Skin epidermis (tissue), 12 donors: Measurements from ENCODE around the gene DAP3.
"Not testable (repeated sequence)": the region's sequence is repeated elsewhere in the genome, so short reads cannot be mapped to it uniquely, and the experiment has no call there.

ENCODE experiments used
- H3K27ac ChIP-seq, 21 experiments: fragments of 200-600 bp; sonication (generic) in 11 of 21; one replicate each; pipeline ENCODE4 v1.5.0; 2020; ENCODE audit warnings: mild to moderate bottlenecking in 3 of 21, inconsistent platforms in 2 of 21, moderate library complexity in 2 of 21
- H3K4me3 ChIP-seq, 7 experiments: fragments of 200-600 bp; sonication (generic) in 2 of 7; one replicate each; pipeline ENCODE4 v1.5.0; 2020; ENCODE audit warnings: inconsistent platforms in 2 of 7, mild to moderate bottlenecking in 2 of 7, moderate library complexity in 1 of 7

DAP3 gene

GRCh38 chr1:155712636-155713035 lies 23.7 kb downstream of the DAP3 start:
- not testable (repeated sequence) for H3K27ac ChIP-seq, H3K4me3 ChIP-seq

GRCh38 chr1:155713075-155713474 lies 24.2 kb downstream of the DAP3 start:
- Histone ChIP-seq H3K4me3 (no peak overlapping the region), H3K27ac (no peak overlapping the region)

- H3K27ac ChIP-seq, H3K4me3 ChIP-seq: not testable (repeated sequence)
Observed at GRCh38 chr1:155715056-155715455, 26.2 kb downstream of the DAP3 start.

GRCh38 chr1:155715777-155716176 lies 26.9 kb downstream of the DAP3 start:
- no peak overlapping the region for H3K27ac ChIP-seq

GRCh38 chr1:155717041-155717440 lies 28.1 kb downstream of the DAP3 start:
- H3K4me3 ChIP-seq = no peak overlapping the region
- no peak overlapping the region for H3K27ac ChIP-seq

More at GRCh38 chr1:155715777-155716176, 26.9 kb downstream of the DAP3 start:
- H3K4me3 ChIP-seq = no peak overlapping the region

- not testable (repeated sequence) for H3K27ac ChIP-seq, H3K4me3 ChIP-seq
Observed at GRCh38 chr1:155718524-155719115, 29.7 kb downstream of the DAP3 start.

- Histone ChIP-seq H3K27ac (no peak overlapping the region), H3K4me3 (no peak overlapping the region)
Observed at GRCh38 chr1:155719703-155720102, 30.8 kb downstream of the DAP3 start.

GRCh38 chr1:155725142-155725541 lies 36.3 kb downstream of the DAP3 start:
- Histone ChIP-seq H3K27ac (no peak overlapping the region), H3K4me3 (no peak overlapping the region)

- Histone ChIP-seq H3K27ac (peak overlapping the region in 1 of 21 experiments; percentile 39), H3K4me3 (no peak overlapping the region)
Observed at GRCh38 chr1:155729031-155729898, 40.4 kb downstream of the DAP3 start.

- H3K27ac ChIP-seq = no peak overlapping the region
- no peak overlapping the region for H3K4me3 ChIP-seq
Observed at GRCh38 chr1:155740995-155741394, 52.1 kb downstream of the DAP3 start.

GRCh38 chr1:155741908-155742307 lies 53.0 kb downstream of the DAP3 start:
- Histone ChIP-seq H3K27ac (no peak overlapping the region), H3K4me3 (no peak overlapping the region)

GRCh38 chr1:155744711-155745283 lies 55.9 kb downstream of the DAP3 start:
- Histone ChIP-seq H3K4me3 (peak overlapping the region; percentile 49 to 63 (median 54)), H3K27ac (peak overlapping the region in 19 of 21 experiments; percentile 30 to 89 (median 77))

GRCh38 chr1:155745284-155746228 lies 56.7 kb downstream of the DAP3 start:
- peak overlapping the region; percentile 49 to 63 (median 54) for H3K4me3 ChIP-seq
- H3K27ac ChIP-seq = peak overlapping the region in 20 of 21 experiments; percentile 30 to 89 (median 76)

GRCh38 chr1:155747586-155747985 lies 58.7 kb downstream of the DAP3 start:
- not testable (repeated sequence) for H3K27ac ChIP-seq

GRCh38 chr1:155748141-155748540 lies 59.2 kb downstream of the DAP3 start:
- H3K27ac ChIP-seq, H3K4me3 ChIP-seq: not testable (repeated sequence)

More at GRCh38 chr1:155747586-155747985, 58.7 kb downstream of the DAP3 start:
- H3K4me3 ChIP-seq = not testable (repeated sequence)

- not testable (repeated sequence) for H3K27ac ChIP-seq, H3K4me3 ChIP-seq
Observed at GRCh38 chr1:155759017-155759416, 70.1 kb downstream of the DAP3 start.

GRCh38 chr1:155759966-155760630 lies 71.2 kb downstream of the DAP3 start:
- H3K27ac ChIP-seq = no peak overlapping the region
- H3K4me3 ChIP-seq = no peak overlapping the region

- no peak overlapping the region for H3K4me3 ChIP-seq
Observed at GRCh38 chr1:155760751-155761475, 72.0 kb downstream of the DAP3 start.

More at GRCh38 chr1:155760751-155761475, 72.0 kb downstream of the DAP3 start:
- no peak overlapping the region for H3K27ac ChIP-seq
